ENCODE data around the gene NIPAL3.
"Not testable (repeated sequence)": the region's sequence is repeated elsewhere in the genome, so short reads cannot be mapped to it uniquely, and the experiment has no call there.

DNA sequence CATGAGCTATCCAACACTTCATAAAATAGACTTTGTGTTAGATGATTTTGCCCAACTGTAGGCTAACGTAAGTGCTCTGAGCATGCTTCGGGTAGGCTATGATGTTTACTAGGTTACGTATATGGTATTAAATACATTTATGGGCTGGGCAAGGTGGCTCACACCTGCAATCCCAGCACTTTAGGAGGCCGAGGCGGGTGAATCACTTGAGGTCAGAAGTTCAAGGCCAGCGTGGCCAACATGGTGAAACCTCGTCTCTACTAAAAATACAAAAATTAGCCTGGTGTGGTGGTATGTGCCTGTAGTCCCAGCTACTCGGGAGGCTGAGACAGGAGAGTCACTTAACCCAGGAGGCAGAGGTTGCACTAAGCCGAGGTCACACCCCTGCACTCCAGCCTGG is 77.3 kb downstream of the NIPAL3 start:
- TF ChIP-seq, protein P1, sequence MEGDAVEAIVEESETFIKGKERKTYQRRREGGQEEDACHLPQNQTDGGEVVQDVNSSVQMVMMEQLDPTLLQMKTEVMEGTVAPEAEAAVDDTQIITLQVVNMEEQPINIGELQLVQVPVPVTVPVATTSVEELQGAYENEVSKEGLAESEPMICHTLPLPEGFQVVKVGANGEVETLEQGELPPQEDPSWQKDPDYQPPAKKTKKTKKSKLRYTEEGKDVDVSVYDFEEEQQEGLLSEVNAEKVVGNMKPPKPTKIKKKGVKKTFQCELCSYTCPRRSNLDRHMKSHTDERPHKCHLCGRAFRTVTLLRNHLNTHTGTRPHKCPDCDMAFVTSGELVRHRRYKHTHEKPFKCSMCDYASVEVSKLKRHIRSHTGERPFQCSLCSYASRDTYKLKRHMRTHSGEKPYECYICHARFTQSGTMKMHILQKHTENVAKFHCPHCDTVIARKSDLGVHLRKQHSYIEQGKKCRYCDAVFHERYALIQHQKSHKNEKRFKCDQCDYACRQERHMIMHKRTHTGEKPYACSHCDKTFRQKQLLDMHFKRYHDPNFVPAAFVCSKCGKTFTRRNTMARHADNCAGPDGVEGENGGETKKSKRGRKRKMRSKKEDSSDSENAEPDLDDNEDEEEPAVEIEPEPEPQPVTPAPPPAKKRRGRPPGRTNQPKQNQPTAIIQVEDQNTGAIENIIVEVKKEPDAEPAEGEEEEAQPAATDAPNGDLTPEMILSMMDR (conservative IDR thresholded peaks at IDR 0.05; ENCODE audit: low read length): not testable (repeated sequence)
- not testable (repeated sequence) for TF ChIP-seq EZH2phosphoT487 (IDR thresholded peaks at IDR 0.05; ENCODE audit: borderline replicate concordance, low read depth, low read length)
